HUES6 (cell line): ENCODE results near the gene MS4A5.

Experiments used
- H3K27ac ChIP-seq: 2 replicates; pipeline ENCODE4 v1.7.0; 2013; ENCODE audit warnings: low read depth, mild to moderate bottlenecking, low read length, inconsistent platforms
- H3K27me3 ChIP-seq: 2 replicates; pipeline ENCODE4 v1.6.1; 2013; ENCODE audit warnings: low read length; ENCODE audit not compliant: control insufficient read depth, insufficient read depth
- H3K36me3 ChIP-seq: 2 replicates; pipeline ENCODE4 v1.6.1; 2013; ENCODE audit warnings: low read length; ENCODE audit not compliant: control insufficient read depth, insufficient read depth
- H3K4me1 ChIP-seq: 2 replicates; pipeline ENCODE4 v1.6.1; 2013; ENCODE audit warnings: low read length; ENCODE audit not compliant: control insufficient read depth, insufficient read depth
- H3K4me3 ChIP-seq: 2 replicates; pipeline ENCODE4 v1.5.1; 2013; ENCODE audit warnings: low read depth, low read length
- H3K9ac ChIP-seq: one replicate; pipeline ENCODE4 v1.6.1; 2013; ENCODE audit warnings: mild to moderate bottlenecking, low read length
- H3K9me3 ChIP-seq: 2 replicates; pipeline ENCODE4 v1.6.1; 2013; ENCODE audit warnings: low read depth, low read length; ENCODE audit not compliant: control insufficient read depth, insufficient read depth

MS4A5 gene

GRCh38 chr11:60482361-60482760 is 53.0 kb downstream of the MS4A5 start:
- Histone ChIP-seq H3K36me3 (no peaks in the 10 kb centered on the region), H3K27ac (no peak overlapping the region), H3K9ac (no peak overlapping the region), H3K27me3 (no peaks in the 10 kb centered on the region), H3K4me3 (no peak overlapping the region), H3K9me3 (no peaks in the 10 kb centered on the region), H3K4me1 (no peaks in the 10 kb centered on the region)

GRCh38 chr11:60485987-60486386 is 56.6 kb downstream of the MS4A5 start:
- Histone ChIP-seq H3K27me3 (no peaks in the 10 kb centered on the region), H3K27ac (no peak overlapping the region), H3K4me1 (no peaks in the 10 kb centered on the region), H3K4me3 (no peak overlapping the region), H3K9ac (no peak overlapping the region), H3K9me3 (no peaks in the 10 kb centered on the region; the same call in 1 of the 2 replicates), H3K36me3 (no peaks in the 10 kb centered on the region)

- Histone ChIP-seq H3K27me3 (no peaks in the 10 kb centered on the region), H3K27ac (no peak within 1 kb of the TSS), H3K36me3 (no peaks in the 10 kb centered on the region), H3K9me3 (no peaks in the 10 kb centered on the region; the same call in 1 of the 2 replicates), H3K4me1 (0 out of 2 replicates have a peak, but pooled peaks cover under 1% of the 10 kb centered on the region), H3K9ac (no peak within 1 kb of the TSS), H3K4me3 (no peak within 1 kb of the TSS)
Observed at GRCh38 chr11:60492488-60493009, 63.2 kb downstream of the MS4A5 start, which contains the start of gene MS4A12. MS4A12 (plus strand) TSS chr11:60492778; CDS start chr11:60497319, 4,541 bp downstream.

- Histone ChIP-seq H3K36me3 (no peaks in the 10 kb centered on the region), H3K27ac (no peak overlapping the region), H3K9me3 (no peaks in the 10 kb centered on the region; the same call in 1 of the 2 replicates), H3K9ac (no peak overlapping the region), H3K4me1 (peaks cover 10% of the 10 kb centered on the region), H3K27me3 (no peaks in the 10 kb centered on the region), H3K4me3 (no peak overlapping the region)
Observed at GRCh38 chr11:60493454-60493853, 64.1 kb downstream of the MS4A5 start.
